Measurements from ENCODE around the gene SYTL1.

Gene SYTL1

DNA sequence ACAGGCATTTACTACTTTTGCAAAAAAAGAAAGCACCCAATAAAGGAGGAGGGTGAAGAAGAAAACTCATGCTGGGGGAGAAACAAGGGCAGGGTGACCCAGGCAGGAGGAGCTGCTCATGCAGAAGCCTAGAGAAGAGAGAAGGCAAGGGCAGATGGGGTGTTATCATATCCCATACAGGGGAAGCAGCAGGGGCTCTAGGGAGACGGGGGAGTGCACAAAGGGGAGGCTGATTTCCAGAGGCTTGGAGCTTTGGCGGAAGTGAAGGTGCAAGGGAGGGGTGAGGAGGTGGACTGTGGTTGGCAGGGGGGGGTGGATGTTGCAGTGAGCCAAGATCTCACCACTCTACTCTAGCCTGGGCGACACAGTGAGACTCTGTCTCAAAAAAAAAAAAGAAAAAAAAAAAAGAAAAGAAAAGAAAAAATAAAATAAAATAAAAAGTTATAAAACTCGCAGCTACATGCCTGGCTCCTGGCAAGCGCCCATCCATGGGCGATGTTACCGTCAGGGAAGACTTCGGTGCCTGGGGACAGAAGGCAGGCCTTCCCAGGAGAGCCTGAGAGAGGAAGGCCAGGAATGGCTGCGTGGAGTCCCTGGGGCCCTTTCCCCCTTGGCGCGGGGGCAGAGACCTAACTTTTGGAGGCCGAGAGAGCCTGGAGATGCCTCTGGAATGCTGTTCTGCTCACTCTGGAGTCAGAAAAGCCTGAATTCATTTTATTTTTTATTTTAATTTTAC is 36.1 kb downstream of the SYTL1 start:
- Histone ChIP-seq H3K27ac (ENCODE audit: low read length) (no peak overlapping the region), H3K4me2 (ENCODE audit: insufficient read depth, low read length) (no peak overlapping the region), H3K27me3 (ENCODE audit: insufficient read depth, low read length, poor library complexity) (no peaks in the 10 kb centered on the region), H3K36me3 (ENCODE audit: insufficient read depth, low read length) (no peaks in the 10 kb centered on the region), H3K4me1 (ENCODE audit: insufficient read depth, low read length) (no peaks in the 10 kb centered on the region), H3K79me2 (ENCODE audit: insufficient read depth, low read length) (no peaks in the 10 kb centered on the region), H3K4me3 (ENCODE audit: low read depth in 1 of 2, low read length in 2 of 2) (no peak overlapping the region), H3K9ac (ENCODE audit: low read depth, low read length) (no peak overlapping the region), H4K20me1 (ENCODE audit: insufficient read depth, low read length) (no peaks in the 10 kb centered on the region), H2AFZ (ENCODE audit: low read depth, low read length) (no peak overlapping the region), H3K9me3 (ENCODE audit: insufficient read depth, low read length, severe bottlenecking) (no peaks in the 10 kb centered on the region)
- DNase-seq (no peak), ATAC-seq (ENCODE audit: insufficient read depth, low read depth) (no peak)
- TF ChIP-seq EZH2 (IDR thresholded peaks at IDR 0.05; ENCODE audit: borderline replicate concordance, low read depth, low read length, severe bottlenecking), result no peak
- TF ChIP-seq, protein P1, sequence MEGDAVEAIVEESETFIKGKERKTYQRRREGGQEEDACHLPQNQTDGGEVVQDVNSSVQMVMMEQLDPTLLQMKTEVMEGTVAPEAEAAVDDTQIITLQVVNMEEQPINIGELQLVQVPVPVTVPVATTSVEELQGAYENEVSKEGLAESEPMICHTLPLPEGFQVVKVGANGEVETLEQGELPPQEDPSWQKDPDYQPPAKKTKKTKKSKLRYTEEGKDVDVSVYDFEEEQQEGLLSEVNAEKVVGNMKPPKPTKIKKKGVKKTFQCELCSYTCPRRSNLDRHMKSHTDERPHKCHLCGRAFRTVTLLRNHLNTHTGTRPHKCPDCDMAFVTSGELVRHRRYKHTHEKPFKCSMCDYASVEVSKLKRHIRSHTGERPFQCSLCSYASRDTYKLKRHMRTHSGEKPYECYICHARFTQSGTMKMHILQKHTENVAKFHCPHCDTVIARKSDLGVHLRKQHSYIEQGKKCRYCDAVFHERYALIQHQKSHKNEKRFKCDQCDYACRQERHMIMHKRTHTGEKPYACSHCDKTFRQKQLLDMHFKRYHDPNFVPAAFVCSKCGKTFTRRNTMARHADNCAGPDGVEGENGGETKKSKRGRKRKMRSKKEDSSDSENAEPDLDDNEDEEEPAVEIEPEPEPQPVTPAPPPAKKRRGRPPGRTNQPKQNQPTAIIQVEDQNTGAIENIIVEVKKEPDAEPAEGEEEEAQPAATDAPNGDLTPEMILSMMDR (IDR thresholded peaks at IDR 0.05; ENCODE audit: borderline replicate concordance, extremely low read depth, low read length, poor library complexity, severe bottlenecking), result no peak

- no peaks in the 10 kb centered on the region for H3K36me3 ChIP-seq (ENCODE audit: insufficient read depth, low read length)
- no peaks in the 10 kb centered on the region for H3K4me1 ChIP-seq (ENCODE audit: insufficient read depth, low read length)
- no peak for ATAC-seq (ENCODE audit: insufficient read depth, low read depth)
- no peak overlapping the region for H3K27ac ChIP-seq (ENCODE audit: low read length)
- TF ChIP-seq, protein P1 (IDR thresholded peaks at IDR 0.05; ENCODE audit: borderline replicate concordance, extremely low read depth, low read length, poor library complexity, severe bottlenecking), result no peak
- TF ChIP-seq EZH2 (IDR thresholded peaks at IDR 0.05; ENCODE audit: borderline replicate concordance, low read depth, low read length, severe bottlenecking), result no peak
- H3K79me2 ChIP-seq (ENCODE audit: insufficient read depth, low read length), result no peaks in the 10 kb centered on the region
- H2AFZ ChIP-seq (ENCODE audit: low read depth, low read length), result no peak overlapping the region
- H3K4me2 ChIP-seq (ENCODE audit: insufficient read depth, low read length), result no peak overlapping the region
- DNase-seq, result no peak
- no peaks in the 10 kb centered on the region for H4K20me1 ChIP-seq (ENCODE audit: insufficient read depth, low read length)
- no peaks in the 10 kb centered on the region for H3K27me3 ChIP-seq (ENCODE audit: insufficient read depth, low read length, poor library complexity)
- no peak overlapping the region for H3K9ac ChIP-seq (ENCODE audit: low read depth, low read length)
- H3K4me3 ChIP-seq (ENCODE audit: low read depth in 1 of 2, low read length in 2 of 2), result no peak overlapping the region
- no peaks in the 10 kb centered on the region for H3K9me3 ChIP-seq (ENCODE audit: insufficient read depth, low read length, severe bottlenecking)
Measured at GRCh38 chr1:27379564-27380122, 37.8 kb downstream of the SYTL1 start.

DNA sequence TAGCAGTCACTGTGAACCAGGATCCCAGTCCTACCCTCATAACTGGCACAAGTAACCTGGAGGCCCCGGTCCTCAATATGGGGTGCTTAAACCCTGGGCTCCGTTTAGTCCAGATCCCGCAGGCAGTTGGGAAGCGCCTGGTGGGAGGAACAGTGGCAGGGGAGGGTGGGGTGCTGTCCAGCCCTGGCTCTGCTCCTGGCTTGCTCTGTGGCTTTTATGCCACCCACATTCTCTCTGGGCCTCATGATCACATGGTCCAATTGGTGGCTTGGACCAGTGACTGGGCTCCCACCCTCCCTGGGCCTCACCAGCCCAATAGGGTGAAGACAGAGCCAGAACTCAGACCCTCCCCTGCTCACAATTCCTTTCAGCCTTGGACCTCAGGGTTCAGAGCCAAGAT is 38.4 kb downstream of the SYTL1 start:
- no peak for DNase-seq
- Histone ChIP-seq H3K27ac (ENCODE audit: low read length) (no peak overlapping the region), H2AFZ (ENCODE audit: low read depth, low read length) (no peak overlapping the region), H4K20me1 (ENCODE audit: insufficient read depth, low read length) (no peaks in the 10 kb centered on the region), H3K4me1 (ENCODE audit: insufficient read depth, low read length) (no peaks in the 10 kb centered on the region), H3K4me2 (ENCODE audit: insufficient read depth, low read length) (no peak overlapping the region), H3K4me3 (ENCODE audit: low read depth in 1 of 2, low read length in 2 of 2) (no peak overlapping the region), H3K9ac (ENCODE audit: low read depth, low read length) (no peak overlapping the region), H3K79me2 (ENCODE audit: insufficient read depth, low read length) (no peaks in the 10 kb centered on the region), H3K9me3 (ENCODE audit: insufficient read depth, low read length, severe bottlenecking) (no peaks in the 10 kb centered on the region), H3K36me3 (ENCODE audit: insufficient read depth, low read length) (no peaks in the 10 kb centered on the region), H3K27me3 (ENCODE audit: insufficient read depth, low read length, poor library complexity) (no peaks in the 10 kb centered on the region)
- ATAC-seq (ENCODE audit: insufficient read depth, low read depth), result no peak
- TF ChIP-seq, protein P1 (IDR thresholded peaks at IDR 0.05; ENCODE audit: borderline replicate concordance, extremely low read depth, low read length, poor library complexity, severe bottlenecking), result no peak
- TF ChIP-seq EZH2 (IDR thresholded peaks at IDR 0.05; ENCODE audit: borderline replicate concordance, low read depth, low read length, severe bottlenecking), result no peak
